WTC11 (cell line): ENCODE measurements around the gene KCND2. TPM values are rescaled to one million over a fixed set of nuclear protein-coding genes. Genes with fewer than 3 reads are reported as not detected.

Experiments
- ATAC-seq: fragments of 200-7000 bp; cut with Tn5 transposase; 2 replicates; pipeline ENCODE4 v1.10.0; 2021; ENCODE audit warnings: mild to moderate bottlenecking, moderate library complexity
- CTCF ChIA-PET: fragments of 300-600 bp; sonication (Branson Sonifier 250); formaldehyde crosslinking; loops from one replicate; lab custom pipeline; 2021; ENCODE audit warnings: antibody characterized with exemption; lab: Charles Lee
- POLR2A ChIA-PET: fragments of 350-600 bp; sonication (Branson Sonifier 250); formaldehyde crosslinking; loops from one replicate; lab custom pipeline; 2021; ENCODE audit warnings: antibody characterized with exemption; lab: Charles Lee
- DNase-seq: peaks from one replicate; pipeline ENCODE4 v3.0.0; 2021; ENCODE audit warnings: low spot score
- H3K27ac Mint-ChIP-seq: 2 replicates; pipeline ENCODE4 v1.8.0; 2021; ENCODE audit warnings: mixed read lengths
- H3K27me3 Mint-ChIP-seq: 2 replicates; pipeline ENCODE4 v1.8.0; 2021; ENCODE audit warnings: low read depth, mild to moderate bottlenecking, moderate library complexity, mixed read lengths
- H3K36me3 Mint-ChIP-seq: 2 replicates; pipeline ENCODE4 v1.8.0; 2021; ENCODE audit warnings: mixed read lengths
- H3K4me1 Mint-ChIP-seq: 2 replicates; pipeline ENCODE4 v1.8.0; 2022; ENCODE audit warnings: mixed read lengths
- H3K4me3 Mint-ChIP-seq: 2 replicates; pipeline ENCODE4 v1.8.0; 2021; ENCODE audit warnings: mild to moderate bottlenecking, moderate library complexity, mixed read lengths
- H3K9me3 Mint-ChIP-seq: 2 replicates; pipeline ENCODE4 v1.8.0; 2021; ENCODE audit warnings: mixed read lengths
- AFF4 ChIP-seq: sonication (generic); formaldehyde crosslinking; IDR thresholded peaks from 2 replicates; pipeline ENCODE4 v1.8.1; 2023; ENCODE audit warnings: mild to moderate bottlenecking, missing genetic modification reagents, borderline replicate concordance
- ATF6 ChIP-seq: sonication (generic); formaldehyde crosslinking; IDR thresholded peaks from 2 replicates; pipeline ENCODE4 v1.8.1; 2023; ENCODE audit warnings: mild to moderate bottlenecking, missing genetic modification reagents
- CBFB ChIP-seq: sonication (generic); formaldehyde crosslinking; IDR thresholded peaks from 2 replicates; pipeline ENCODE4 v1.8.1; 2022; ENCODE audit warnings: mild to moderate bottlenecking, low read depth, missing genetic modification reagents
- CREB1 ChIP-seq: sonication (generic); formaldehyde crosslinking; IDR thresholded peaks from 2 replicates; pipeline ENCODE4 v1.8.0; 2023; ENCODE audit warnings: mild to moderate bottlenecking, missing genetic modification reagents
- CTCF ChIP-seq: fragments of 200-600 bp; IDR thresholded peaks from 2 replicates; pipeline ENCODE4 v1.8.0; 2022; ENCODE audit warnings: antibody characterized with exemption
- ESRRA ChIP-seq: sonication (generic); formaldehyde crosslinking; IDR thresholded peaks from 2 replicates; pipeline ENCODE4 v1.8.1; 2022; ENCODE audit warnings: mild to moderate bottlenecking, missing genetic modification reagents, borderline replicate concordance
- GABPB1 ChIP-seq: sonication (generic); formaldehyde crosslinking; IDR thresholded peaks from 2 replicates; pipeline ENCODE4 v1.8.1; 2023; ENCODE audit warnings: mild to moderate bottlenecking, missing genetic modification reagents
- GRHL2 ChIP-seq: fragments of 250-450 bp; sonication (Bioruptor Pico); IDR thresholded peaks from 2 replicates; pipeline ENCODE4 v1.8.0; 2022; ENCODE audit warnings: mild to moderate bottlenecking, moderate library complexity; ENCODE audit not compliant: insufficient replicate concordance, severe bottlenecking
- HMGXB4 ChIP-seq: sonication (generic); formaldehyde crosslinking; IDR thresholded peaks from 2 replicates; pipeline ENCODE4 v1.8.1; 2023; ENCODE audit warnings: mild to moderate bottlenecking, moderate library complexity, missing genetic modification reagents
- KAT7 ChIP-seq: sonication (generic); formaldehyde crosslinking; IDR thresholded peaks from 2 replicates; pipeline ENCODE4 v1.8.1; 2023; ENCODE audit warnings: missing genetic modification reagents, mild to moderate bottlenecking, borderline replicate concordance
- NR3C1 ChIP-seq: sonication (generic); formaldehyde crosslinking; conservative IDR thresholded peaks from 2 replicates; pipeline ENCODE4 v1.8.1; 2023; ENCODE audit warnings: low read depth, mild to moderate bottlenecking, missing genetic modification reagents
- OVOL2 ChIP-seq: fragments of 250-450 bp; sonication (Bioruptor Pico); IDR thresholded peaks from 2 replicates; pipeline ENCODE4 v1.9.0; 2021; ENCODE audit warnings: mild to moderate bottlenecking, borderline replicate concordance
- PRRX2 ChIP-seq: fragments of 250-450 bp; sonication (Bioruptor Pico); IDR thresholded peaks from 2 replicates; pipeline ENCODE4 v1.8.0; 2021; ENCODE audit warnings: mild to moderate bottlenecking
- RELA ChIP-seq: sonication (generic); formaldehyde crosslinking; IDR thresholded peaks from 2 replicates; pipeline ENCODE4 v1.8.1; 2022; ENCODE audit warnings: missing genetic modification reagents, mild to moderate bottlenecking, borderline replicate concordance
- USF1 ChIP-seq: sonication (generic); formaldehyde crosslinking; IDR thresholded peaks from 2 replicates; pipeline ENCODE4 v1.8.0; 2022; ENCODE audit warnings: mild to moderate bottlenecking, missing genetic modification reagents
- USF2 ChIP-seq: sonication (generic); formaldehyde crosslinking; IDR thresholded peaks from 2 replicates; pipeline ENCODE4 v1.8.1; 2023; ENCODE audit warnings: mild to moderate bottlenecking, missing genetic modification reagents, moderate library complexity
- ZBTB21 ChIP-seq: sonication (generic); formaldehyde crosslinking; IDR thresholded peaks from 2 replicates; pipeline ENCODE4 v1.8.1; 2023; ENCODE audit warnings: mild to moderate bottlenecking, missing genetic modification reagents, borderline replicate concordance
- ZNF121 ChIP-seq: sonication (generic); formaldehyde crosslinking; IDR thresholded peaks from 2 replicates; pipeline ENCODE4 v1.8.0; 2023; ENCODE audit warnings: missing genetic modification reagents
- ZNF138 ChIP-seq: sonication (generic); formaldehyde crosslinking; conservative IDR thresholded peaks from 2 replicates; pipeline ENCODE4 v1.8.1; 2022; ENCODE audit warnings: mild to moderate bottlenecking, moderate library complexity, missing genetic modification reagents
- ZNF263 ChIP-seq: sonication (generic); formaldehyde crosslinking; IDR thresholded peaks from 2 replicates; pipeline ENCODE4 v1.8.1; 2022; ENCODE audit warnings: low read depth, mild to moderate bottlenecking, moderate library complexity, missing genetic modification reagents
- total RNA-seq: library from RNA; stranded (reverse); gene quantifications from 3 replicates; pipeline ENCODE4 v1.2.3, GENCODE V29; 2021

Gene KCND2
- total RNA-seq, 1 experiment from 2014 or later = 4.6 TPM

- no peak for TF ChIP-seq AFF4
- no peak for TF ChIP-seq ZNF121 (CRISPR knock-in tag)
- TF ChIP-seq GABPB1 (CRISPR knock-in tag) = no peak
Observed at GRCh38 chr7:120360918-120361317, 87.9 kb downstream of the KCND2 start (continued).

- Mint-ChIP-seq H3K36me3 (no peaks in the 10 kb centered on the region), H3K9me3 (no peaks in the 10 kb centered on the region), H3K27ac (no peak overlapping the region), H3K27me3 (no peaks in the 10 kb centered on the region), H3K4me3 (no peak overlapping the region), H3K4me1 (peaks cover 4% of the 10 kb centered on the region)
- TF ChIP-seq ZBTB21 (CRISPR knock-in tag) (no peak), GRHL2 (CRISPR knock-in tag) (no peak), KAT7 (no peak), USF1 (CRISPR knock-in tag) (no peak), ATF6 (CRISPR knock-in tag) (no peak), NR3C1 (no peak), ZNF138 (no peak), CTCF (no peak), ESRRA (CRISPR knock-in tag) (no peak), ZNF263 (CRISPR knock-in tag) (no peak), HMGXB4 (no peak), USF2 (CRISPR knock-in tag) (no peak), OVOL2 (no peak), RELA (no peak), CREB1 (CRISPR knock-in tag) (no peak), PRRX2 (CRISPR knock-in tag) (no peak), CBFB (CRISPR knock-in tag) (no peak)
- ATAC-seq (no peak), DNase-seq (no peak)
- POLR2A ChIA-PET = no interaction called here
- CTCF ChIA-PET = no interaction called here
Observed at GRCh38 chr7:120363414-120363813, 90.4 kb downstream of the KCND2 start.
